HG03103 (cell line): Measurements from ENCODE around the gene MRPS2.

ENCODE experiments used
- ATAC-seq: cut with Tn5 transposase; IDR thresholded peaks from one replicate; pipeline ENCODE4 v1.9.1; 2021; ENCODE audit warnings: low read depth; ENCODE audit not compliant: unreplicated experiment

MRPS2 gene

DNA sequence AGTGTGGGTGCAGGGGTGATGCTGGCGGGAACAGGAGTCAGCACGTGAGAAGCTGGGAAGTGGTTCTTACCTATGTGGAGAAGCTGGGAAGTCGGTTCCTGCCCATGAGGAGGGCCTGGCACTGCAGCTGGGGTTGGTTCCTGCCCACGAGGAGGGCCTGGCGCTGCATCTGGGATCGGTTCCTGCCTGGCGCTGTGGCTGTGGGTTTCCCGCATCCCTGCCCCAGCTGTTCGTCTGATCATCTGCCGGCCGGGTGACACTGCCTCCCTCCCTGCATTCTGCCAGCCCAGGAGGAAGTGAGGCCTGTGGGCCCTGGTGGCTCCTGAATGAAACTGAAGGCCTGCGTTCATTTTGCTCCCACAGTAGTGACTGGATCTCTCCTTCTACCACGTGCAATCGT, 50.5 kb downstream of the MRPS2 start:
- ATAC-seq = no peak

DNA sequence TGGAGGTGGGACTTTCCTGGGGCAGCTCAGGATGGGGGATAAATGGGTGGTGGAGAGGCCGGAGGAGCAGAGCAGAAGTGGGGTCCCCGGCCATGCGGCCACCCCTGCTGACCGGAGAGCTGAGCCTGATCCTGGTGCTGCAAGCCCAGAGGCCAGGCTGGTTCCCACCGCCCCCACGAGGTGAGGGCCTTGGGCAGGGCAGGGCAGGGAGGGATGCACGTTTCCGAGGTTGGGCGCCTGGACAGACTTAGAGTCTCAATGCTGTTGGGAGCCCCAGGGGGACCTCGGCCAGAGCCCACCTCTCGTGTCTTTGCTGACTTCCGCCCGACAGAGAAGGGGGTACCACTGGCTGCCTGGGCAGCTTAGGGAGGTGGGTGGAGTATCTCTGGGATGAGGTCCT, 51.0 kb downstream of the MRPS2 start:
- ATAC-seq = no peak

DNA sequence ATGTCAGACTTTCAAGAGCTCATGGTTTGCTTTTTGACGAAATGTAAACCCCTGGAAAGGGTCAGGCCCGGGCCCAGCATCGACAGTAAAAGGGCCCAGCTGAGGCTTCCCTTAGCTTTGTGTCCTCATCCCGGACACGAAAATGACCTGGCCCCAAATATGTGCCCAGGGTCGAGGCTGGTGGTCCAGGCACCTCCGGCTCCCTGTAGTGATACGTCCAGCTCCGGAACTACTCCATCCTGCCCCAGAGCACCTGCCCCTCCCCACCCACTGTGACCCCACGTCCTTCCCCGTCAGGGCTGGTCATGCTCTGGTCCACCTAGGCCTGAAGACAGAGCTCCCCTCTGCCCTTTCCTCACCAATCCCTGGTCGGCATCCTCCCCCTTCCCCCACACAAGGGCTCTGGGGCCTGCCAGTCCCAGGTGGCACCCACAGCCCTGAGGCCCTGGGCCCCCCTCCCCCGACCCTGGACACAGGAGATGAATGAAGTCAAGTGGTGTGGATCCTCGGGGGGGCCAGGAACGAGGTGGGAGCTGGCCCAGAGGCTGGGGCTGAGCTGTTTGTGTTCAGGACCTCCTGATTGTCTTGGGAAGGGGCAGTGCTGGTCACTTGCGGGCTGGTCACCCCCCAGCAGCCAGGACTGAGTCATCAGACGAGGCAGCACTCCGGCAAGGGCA, 51.7 kb downstream of the MRPS2 start:
- ATAC-seq = no peak

DNA sequence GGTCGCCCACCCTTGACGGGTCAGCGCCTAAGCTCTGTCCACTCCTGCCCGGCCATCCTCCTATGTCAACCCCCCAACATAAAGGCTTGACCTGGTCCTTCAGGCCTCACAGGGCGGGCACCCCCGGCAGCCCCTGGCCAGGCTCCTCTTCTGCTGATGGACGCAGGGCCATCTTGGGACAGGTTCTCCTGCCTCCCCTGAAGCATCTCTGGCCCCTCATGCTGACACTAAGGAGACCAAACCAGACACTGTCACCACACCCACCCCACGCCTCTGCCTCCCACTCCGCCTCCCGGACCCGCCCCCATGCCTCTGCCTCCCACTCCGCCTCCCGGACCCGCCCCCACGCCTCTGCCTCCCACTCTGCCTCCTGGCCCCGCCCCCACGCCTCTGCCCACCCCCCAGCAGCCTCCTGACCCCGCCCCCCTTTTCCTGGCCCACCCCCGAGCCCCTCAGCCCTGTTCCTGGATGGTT, 52.3 kb downstream of the MRPS2 start:
- ATAC-seq = no peak
